NOMO-1 (cell line): ENCODE data around the gene MAJIN.
"Not testable (repeated sequence)": the region's sequence is repeated elsewhere in the genome, so short reads cannot be mapped to it uniquely, and the experiment has no call there.

Experiments used
- DNase-seq, 2 experiments: peaks; one replicate each; lab custom pipeline; 2025; ENCODE audit not compliant: unreplicated experiment in 2 of 2; lab: John Stamatoyannopoulos, UW

MAJIN gene

DNA sequence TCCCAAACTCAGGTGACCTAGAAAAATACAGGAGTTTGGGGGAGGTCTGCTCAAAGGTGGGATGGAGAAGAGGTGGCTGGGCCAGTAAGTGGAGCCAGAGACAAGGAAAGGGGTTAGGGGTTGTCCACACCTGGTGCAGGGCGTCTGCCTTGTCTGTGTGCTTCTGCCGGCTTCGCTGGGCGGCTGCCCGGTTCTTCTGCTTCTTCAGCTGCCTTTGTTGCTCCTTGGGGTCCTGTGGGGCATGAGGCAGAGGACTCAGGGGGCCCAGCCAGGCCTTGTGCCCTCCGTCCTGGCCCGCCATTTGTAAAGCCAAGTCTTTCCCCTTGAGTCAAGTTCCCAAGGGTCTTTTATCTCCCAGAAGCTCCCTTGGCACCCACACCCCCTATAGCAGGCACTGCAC lies 22.4 kb upstream of the MAJIN start:
- DNase-seq = no peak

DNA sequence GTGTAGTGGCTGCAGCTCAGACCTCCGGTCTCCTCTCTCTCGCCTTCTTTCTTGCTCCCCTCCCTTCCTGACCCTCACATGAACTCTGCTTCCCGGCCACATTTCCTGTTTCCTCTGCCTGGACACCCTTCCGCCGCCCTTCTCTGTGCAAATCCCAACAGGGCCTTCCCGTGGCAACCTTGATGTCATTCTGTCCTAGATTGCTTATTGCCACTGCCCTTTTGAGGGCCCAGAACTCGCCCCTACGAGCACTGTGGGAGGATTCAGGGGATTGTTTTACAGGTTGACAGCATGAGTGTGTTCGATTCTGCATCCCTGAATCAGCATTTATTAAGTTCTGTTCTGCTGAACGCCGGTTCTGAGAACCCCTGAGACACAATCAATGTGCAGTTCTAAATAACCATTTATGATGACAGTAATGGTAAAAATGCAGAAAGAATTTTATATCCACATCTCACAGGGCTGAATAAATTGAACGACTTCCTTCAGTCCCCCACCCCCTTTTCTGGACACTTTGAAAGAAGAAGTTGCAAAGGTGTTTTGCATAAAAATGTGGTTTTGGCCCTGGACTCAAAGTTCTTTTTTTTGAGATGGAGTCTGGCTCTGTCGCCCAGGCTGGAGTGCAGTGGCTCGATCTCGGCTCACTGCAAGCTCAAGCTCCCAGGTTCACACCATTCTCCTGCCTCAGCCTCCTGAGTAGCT lies 18.5 kb upstream of the MAJIN start:
- peak; percentile 42 to 54 for DNase-seq

DNA sequence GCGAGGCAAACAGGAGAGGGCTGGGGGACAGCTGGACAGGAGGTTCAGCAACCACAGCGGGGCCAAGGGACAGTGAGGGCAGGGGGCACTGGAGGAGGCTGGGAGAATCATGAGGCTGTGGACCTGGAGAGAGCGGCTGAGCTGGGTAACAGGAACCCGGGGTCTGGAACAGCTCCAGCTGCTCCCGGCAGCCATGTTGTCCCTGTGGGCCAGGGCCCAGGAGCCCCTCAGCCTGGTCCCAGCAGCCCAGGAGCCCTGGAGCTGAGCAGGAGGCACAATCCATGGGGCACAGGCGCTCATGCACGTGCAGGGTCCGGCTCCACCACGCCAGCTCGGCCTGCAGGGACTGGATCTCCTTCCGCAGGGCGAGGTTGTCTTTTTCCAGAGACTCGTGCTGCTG lies 17.5 kb upstream of the MAJIN start:
- no peak for DNase-seq

DNA sequence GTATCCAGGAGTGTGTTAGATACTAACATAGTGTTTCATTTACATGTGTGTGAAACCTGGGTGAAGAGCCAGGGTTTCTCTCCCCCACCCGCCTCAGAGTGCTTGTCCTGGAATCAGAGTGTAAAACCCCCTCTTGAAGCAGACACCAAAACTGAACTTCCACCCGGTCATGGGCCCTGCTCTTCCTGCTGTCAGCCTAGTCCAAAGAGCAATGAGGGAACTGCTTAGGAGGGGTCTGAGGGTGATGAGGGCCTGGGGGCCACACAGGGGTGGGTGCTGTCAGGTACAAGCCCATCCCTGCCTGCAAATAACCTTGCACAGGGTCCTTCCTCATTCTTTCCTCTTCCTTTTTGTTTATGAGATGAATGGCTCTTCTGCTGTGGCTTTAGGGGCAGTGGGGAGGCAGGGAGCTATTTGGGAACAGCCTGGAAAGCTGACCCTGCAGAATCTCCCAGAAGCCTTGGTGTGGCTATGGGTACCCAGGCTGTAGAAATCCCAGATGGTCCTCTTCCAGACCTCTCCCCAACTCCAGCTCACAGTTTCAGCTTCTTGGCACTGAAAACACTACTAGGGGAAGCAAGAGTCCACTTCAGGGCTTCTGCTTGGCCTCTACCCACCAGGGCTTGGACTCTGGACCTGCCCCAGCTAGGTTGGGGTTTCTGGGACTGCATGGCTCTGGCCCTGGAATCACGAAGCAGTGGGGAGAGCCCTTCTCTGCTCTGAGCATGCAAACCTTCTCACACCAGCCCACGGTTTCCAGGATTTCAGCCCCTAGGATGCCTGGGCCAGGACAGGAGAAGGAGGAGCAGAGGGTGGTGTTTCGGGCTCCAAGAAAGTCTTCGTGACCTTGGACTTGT lies 16.3 kb upstream of the MAJIN start:
- DNase-seq = no peak

DNA sequence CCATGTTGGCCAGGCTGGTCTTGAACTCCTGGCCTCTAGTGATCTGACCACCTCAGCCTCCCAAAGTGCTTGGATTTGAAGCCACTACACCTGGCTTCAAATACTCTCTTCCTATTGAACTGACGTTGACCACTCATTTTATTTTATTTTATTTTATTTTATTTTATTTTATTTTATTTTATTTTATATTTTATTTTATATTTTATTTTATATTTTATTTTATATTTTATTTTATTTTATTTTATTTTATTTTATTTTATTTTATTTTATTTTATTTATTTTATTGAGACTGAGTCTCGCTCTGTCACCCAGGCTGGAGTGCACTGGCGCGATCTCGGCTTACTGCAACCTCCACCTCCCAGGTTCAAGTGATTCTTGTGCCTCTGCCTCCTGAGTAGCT lies 11.4 kb upstream of the MAJIN start:
- DNase-seq = not testable (repeated sequence)

DNA sequence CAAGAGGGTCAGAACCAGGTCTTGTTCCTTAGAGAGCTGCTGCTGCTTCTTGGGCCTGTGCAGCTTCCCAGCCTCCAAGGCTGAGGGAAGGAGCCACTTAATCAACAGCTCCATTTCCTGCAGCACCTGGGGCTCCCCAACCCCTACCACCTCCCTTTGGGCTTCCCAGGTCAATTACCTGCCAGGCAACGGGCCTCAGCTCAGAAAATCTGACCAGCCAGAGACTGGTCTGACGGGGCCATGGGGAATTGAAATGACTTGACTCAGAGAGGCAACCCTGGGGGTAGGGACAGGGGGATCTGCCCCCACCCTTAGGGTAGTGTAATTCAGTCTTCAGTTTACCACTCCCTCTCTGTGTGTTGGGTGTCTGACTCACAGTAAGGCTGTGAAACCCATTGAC lies 4.7 kb upstream of the MAJIN start:
- no peak for DNase-seq

DNA sequence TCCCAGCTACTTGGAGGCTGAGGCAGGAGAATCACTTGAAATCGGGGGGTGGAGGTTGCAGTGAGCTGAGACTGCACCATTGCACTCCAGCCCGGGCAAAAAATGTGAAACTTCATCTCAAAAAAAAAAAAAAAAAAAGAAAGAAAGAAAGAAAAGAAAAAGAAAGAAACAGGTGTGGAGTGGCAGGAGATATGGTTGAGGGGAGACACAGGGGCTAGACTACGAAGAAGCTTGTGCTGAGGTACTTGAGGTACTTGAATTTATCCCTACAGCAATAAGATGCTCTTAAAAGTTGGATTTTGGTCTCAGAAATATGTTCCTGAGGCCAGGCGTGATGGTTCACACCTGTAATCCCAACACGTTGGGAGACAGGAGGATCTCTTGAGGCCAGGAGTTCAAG lies 2.2 kb upstream of the MAJIN start:
- DNase-seq = no peak

DNA sequence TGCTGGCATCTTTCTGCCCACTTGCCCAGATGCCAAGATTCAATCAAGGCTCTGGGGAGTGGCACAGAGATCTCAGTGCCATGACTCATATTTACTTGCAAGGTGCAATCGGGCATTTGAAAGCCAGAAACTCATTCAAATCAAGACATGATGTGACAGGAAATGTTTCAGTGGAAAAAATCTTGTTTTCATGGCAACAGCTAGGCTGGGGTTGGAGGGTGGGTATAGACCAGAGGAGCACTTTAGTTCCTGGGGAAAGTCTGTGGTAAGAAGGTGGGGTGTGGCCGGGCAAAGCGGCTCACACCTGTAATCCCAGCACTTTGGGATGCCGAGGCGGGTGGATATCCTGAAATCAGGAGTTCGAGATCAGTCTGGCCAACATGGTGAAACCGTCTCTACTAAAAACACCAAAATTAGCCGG lies 1.2 kb downstream of the MAJIN start:
- no peak for DNase-seq

DNA sequence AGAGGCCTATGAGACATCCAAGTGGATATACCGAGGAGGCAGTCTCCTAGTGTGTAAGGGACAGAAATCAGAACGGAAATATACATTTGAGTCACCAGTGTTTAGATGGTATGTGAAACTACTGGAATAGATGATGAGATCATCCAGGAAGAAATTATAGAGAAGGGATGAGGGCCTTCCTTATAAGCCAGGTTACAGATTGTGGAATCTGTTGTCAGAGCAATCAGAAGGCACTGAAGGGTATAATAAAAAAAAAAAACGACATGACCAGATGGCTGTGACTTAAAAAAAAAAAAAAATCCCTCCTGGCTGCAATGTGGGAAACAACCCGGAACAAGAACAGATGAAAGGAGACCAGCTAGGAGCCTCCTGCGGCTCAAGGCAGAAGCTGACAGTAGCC lies 2.7 kb downstream of the MAJIN start:
- DNase-seq = no peak

DNA sequence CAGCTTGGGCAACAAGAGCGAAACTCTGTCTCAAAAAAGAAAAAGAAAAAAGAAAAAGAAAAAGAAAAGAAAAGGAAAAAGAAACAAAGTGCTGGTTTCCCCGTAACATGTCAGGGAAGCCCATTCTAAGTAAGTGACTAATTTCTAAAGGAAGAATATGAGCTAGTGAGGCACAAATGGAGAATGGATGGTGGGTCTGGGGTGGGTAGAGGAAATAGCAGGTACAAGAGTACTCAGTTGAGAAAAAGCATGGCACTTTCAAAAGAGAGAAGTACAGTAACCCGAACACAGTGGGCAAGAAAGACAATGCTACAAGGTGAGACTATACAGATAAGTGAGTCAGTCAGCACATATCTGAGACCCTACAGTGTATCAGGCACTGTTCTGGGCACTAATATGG lies 4.5 kb downstream of the MAJIN start:
- no peak for DNase-seq

DNA sequence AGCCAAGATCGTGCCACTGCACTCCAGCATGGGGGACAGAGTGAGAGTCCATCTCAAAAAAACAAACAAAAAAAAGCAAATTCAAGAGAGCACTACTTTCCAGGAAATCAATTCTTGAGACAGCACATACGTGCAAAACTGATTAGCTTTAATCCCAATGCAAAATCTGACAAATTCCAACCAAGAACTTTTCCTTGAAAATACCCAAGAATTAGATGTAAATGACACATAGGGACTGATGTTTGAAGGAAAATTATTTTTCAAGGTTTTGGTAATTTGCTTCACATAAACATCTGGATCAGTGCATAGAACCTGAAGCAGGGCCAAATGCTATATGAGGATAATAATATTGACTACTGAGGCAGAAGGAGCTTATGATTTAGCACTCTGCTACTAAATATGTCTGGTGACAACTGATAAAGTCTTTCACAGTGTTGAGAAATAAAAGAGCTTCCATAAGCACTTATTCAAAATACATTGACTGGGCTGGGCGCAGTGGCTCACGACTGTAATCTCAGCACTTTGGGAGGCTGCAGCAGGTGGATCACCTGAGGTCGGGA lies 8.8 kb downstream of the MAJIN start:
- no peak for DNase-seq

DNA sequence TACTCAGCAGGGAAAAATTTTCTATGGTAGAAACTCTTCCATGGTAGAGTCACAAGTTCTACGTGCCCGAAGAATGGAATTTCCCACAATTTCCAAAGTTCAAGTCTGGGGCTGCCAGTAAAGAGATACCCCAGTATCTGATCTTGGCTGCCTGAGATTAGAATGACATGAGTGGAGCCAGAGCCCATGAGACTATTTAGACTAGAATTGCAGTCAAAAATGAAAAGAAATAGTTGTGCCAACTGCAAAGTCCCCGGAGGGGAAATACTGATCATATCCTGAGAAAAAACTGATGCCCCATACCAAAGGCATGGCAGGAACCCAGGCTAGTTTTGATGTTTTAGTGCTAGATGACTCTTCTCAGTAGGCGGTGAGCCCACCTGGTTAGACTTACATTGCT lies 11.2 kb downstream of the MAJIN start:
- DNase-seq = no peak

DNA sequence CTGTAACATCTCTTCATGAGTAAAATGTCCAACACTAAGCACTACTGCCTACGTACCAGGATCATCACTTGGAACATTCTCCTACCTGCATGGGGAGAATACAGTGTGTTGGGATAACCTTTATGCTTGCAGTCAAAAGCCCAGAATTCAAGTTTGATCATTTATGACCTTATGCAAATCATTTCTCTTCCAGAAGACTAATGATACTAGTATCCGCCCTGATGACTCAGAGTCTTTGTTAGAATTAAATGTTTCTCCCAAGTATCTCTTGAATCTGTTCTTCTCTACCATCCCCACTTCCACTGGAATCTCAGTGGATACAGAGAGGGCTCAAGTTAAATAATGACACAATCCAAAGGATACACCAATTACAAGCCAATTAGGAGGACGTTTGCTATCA lies 12.4 kb downstream of the MAJIN start:
- DNase-seq = no peak

DNA sequence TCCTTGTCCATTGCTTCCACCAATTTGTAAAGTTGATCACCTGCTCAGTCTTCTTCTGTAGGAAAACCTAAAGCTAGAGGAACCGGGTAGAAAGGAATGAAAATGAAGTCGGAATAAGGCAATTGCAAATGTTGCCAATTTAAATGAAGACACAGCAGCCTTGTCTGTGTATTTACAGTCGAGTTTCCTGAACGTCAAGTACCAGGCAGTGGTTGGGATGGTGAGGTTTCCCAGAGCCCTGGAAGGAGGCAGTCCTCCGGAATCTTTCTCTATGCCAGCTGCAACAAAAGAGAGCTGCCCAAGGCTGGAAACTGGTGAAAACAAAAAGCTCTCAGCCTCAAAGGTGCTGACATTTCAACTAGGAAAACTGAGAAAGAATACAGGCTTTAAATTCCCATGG lies 17.7 kb downstream of the MAJIN start:
- no peak for DNase-seq

DNA sequence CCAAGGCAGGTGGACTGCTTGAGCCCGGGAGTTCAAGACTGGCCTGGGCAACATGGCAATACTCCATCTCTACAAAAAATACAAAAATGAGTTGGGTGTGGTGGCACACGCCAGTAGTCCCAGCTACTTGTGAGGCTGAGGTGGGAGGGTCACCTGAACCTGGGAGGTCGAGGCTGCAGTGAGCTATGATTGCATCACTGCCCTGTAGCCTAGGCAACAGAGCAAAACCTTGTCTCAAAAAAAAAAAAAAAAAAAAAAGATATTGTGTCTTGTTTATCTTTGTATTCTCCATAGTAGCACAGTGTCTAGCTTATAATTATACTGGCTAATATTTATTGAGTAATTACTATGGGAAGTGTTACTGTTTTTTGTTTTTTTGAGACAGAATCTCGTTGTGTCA lies 20.4 kb downstream of the MAJIN start:
- no peak for DNase-seq

DNA sequence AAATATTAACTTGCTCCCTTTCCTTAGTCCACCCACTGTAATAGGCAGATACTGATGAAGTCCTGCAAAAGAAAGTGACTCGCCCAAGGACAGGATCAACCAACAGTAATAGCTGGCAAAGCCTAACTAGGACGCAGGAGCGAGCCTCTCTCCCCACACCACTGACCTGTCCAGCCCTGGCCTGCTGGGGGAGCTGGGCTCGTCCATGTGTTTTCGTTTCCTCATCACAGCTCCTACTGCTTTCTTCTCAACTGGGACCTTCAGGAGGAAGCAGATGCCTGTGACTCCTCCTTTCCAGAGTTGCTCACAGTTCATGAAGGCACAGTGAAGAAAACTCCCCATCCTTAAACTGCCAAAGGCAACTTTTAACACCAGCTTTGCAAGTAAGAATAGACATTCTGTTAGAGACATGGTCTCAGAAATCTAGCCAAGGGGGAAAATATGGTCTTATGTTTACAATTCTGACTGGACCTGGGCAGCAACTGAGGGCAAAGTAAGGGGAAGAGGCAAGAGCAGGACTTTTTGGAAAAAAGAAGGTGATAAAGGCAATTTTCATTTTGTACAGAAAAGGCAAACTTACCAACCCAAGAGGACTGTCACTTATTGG lies 24.6 kb downstream of the MAJIN start:
- DNase-seq = no peak

DNA sequence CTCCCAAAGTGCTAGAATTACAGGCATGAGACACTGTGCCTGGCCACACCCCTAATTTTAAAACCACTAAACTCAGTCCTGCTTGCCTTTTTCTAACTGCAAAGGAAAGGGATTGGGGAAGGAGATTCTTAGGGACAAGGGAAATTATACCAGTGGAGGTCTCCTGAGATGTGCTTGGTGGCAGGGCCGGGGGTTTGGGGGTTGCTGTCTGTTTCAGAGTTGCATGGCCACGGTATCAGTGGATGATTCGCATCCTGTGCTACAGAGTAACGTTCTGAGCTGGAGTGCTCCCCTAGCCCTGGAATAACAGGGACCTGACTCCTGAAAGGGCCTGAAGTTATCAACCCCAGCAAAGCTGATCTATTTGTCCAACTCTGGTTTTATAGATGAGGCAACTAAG lies 35.4 kb downstream of the MAJIN start:
- DNase-seq = no peak

DNA sequence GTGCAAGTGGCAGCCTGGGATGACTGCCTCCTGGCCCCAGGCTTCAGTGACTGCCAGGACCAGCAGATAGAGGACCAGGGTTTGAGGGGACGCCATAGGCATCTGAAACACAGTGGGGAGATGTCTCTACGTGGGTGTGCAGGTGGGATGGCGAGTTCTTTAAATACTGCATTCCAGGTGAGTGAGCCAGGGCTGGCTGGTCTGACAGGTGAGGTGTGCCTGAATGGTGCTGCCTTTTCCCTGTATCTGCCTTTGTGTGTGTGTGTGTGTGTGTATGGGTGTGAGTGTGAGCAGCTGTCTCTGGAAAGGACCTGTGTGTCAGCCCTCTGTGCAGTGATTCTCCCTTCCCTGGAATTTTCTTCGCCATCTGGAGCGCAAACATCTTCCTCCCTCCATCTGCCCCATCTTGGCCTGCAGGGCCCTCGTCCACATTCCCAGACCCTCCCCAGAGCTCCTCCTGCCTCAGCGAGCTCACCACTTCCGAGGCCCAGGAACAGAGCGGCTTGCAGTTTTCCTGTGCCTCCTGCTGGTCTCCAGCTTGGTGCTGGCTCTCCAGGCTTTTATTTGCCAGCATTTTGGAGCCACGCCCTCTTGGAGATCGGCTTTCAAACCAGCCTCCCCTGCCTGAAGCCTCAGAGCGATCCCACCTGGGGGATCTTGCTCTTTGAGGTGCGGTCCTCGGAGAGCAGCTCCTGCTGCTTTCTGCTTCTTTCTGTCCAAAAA lies 36.4 kb downstream of the MAJIN start, which contains the start of gene GPHA2:
GPHA2 (minus strand) TSS at position 535 of the 723 bp plus-strand sequence; CDS start at position 102, 433 bp downstream.
- no peak for DNase-seq

DNA sequence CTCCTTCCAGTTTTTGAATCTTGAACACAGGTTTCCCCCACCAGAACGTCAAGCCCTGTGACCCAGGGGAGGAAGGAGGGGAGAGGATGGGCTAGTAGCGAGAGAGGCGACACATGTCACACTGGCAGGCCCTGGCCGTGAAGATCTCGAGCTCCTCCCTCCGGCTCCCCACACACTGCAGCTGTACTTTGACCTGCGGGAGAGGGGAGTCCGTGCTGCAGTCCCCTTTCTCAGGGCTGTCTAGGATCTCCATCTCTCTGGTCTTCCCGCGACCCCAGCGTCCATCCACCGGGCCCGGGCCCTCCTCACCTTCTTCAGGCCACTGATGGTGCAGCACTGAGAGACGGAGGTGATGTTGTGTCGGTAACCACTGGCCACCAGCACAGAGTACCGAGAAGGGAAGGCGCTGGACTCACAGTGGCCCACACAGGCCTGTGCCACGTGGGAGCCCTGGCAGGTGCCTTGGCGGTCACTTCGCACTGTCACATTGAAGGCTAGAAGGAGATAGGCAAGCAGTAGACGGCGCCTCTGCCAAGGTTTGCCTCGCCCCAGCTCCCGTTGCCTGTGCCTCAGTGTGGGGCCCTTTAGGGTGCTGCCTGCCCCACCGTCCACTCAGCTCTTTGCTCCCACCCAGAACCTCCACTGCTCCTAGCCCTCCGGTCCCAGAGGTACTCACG lies 37.1 kb downstream of the MAJIN start:
- no peak for DNase-seq
